ENCODE results near the gene HRH3. TPM values are rescaled to one million over a fixed set of nuclear protein-coding genes. Genes with fewer than 3 reads are reported as not detected.
A peak's percentile ranks its signal among the peaks of the same experiment; 100 is the strongest.

The HRH3 gene
- total and polyA plus RNA-seq, 3 experiments from 2014 or later = not detected

DNA sequence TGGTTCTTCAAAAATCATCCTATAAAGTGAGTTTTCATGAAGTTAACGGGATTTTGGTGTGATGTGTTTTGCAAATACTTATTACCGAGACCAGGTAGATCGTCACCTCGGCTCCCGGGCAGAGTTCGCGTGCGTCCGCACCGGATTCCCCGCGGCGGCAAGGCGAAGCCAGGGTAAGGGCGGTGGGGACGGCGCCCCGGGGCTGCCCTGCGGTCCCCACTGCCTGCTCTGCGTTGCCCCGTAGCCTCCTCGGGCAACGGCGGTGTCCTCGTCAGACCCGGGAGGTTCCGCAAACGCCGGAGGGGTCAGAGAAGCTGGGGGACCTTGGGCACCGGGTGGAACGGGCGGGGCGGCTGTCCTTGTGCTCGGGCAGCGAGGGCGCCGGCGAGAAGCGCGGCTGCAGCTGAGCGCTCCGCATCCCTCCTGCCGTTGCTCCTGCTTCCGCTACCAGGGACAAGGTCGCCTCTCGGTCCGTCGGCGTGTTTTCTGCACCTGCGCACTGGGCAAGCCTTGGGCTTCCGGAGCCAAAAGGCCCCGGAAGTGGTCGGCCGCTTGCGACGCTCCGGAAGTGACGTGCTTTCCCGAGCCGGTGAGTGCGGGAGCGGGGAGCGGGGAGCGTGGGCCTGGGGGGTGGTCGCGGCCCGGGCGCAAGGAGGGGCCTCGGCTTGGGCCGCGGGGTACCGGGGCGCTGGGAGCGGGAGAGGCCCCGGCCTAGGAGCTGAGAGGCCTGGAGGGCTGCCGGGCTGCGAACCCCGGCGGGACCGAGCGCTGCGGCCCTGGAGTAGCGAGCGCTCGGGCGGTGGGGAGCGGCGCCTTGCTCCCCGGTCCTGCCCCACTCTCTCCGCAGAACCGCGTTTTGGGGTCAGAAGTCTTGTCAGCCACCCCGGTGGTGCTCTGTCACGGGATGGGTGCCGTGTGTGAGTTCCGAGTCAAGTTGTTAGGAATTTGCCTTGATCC is 37.3 kb downstream of the HRH3 start, which contains the start of gene MTG2:
Gene MTG2 (plus strand): TSS at position 560 of the 957 bp plus-strand sequence. CDS start 10,393 bp downstream, outside the sequence.
- H3K27me3 Mint-ChIP-seq = peaks cover 0 to 1% of the 10 kb centered on the region in 2 donors
- H3K27ac Mint-ChIP-seq = peak within 1 kb of the TSS; percentile 95 to 98 (median 96)
- peaks cover 0 to 15% (median 0%) of the 10 kb centered on the region in 3 donors for H3K36me3 Mint-ChIP-seq
- DNase-seq = peak; percentile 91 to 96 (median 91)
- no peaks in the 10 kb centered on the region for H3K9me3 Mint-ChIP-seq
- ChIA-PET POLR2A (interaction anchor here (0.9 to 1.9 kb wide), 3 partner anchors 61 to 117 kb away, joined by 3 to 8 read pairs (median 5); partner anchors contain the start of genes LSM14B and TAF4), CTCF (no interaction called here)
- H3K4me3 Mint-ChIP-seq = peak within 1 kb of the TSS; percentile 90 to 97 (median 93)
- H3K27me3 ChIP-seq (ENCODE audit: insufficient read depth, low read length, poor library complexity, severe bottlenecking) = no peaks in the 10 kb centered on the region
- peaks cover 31 to 53% (median 43%) of the 10 kb centered on the region in 3 donors for H3K4me1 Mint-ChIP-seq
- H3K4me1 ChIP-seq (ENCODE audit: insufficient read depth, low read length) = peaks cover 14% of the 10 kb centered on the region
- peak within 1 kb of the TSS; percentile 93 for H3K27ac ChIP-seq (ENCODE audit: low read depth, low read length)
- no peaks in the 10 kb centered on the region for H3K9me3 ChIP-seq (ENCODE audit: low read length)
- peak within 1 kb of the TSS; percentile 70 for H3K4me3 ChIP-seq (ENCODE audit: low read length)
- H3K36me3 ChIP-seq (ENCODE audit: insufficient read depth, low read length) = no peaks in the 10 kb centered on the region

DNA sequence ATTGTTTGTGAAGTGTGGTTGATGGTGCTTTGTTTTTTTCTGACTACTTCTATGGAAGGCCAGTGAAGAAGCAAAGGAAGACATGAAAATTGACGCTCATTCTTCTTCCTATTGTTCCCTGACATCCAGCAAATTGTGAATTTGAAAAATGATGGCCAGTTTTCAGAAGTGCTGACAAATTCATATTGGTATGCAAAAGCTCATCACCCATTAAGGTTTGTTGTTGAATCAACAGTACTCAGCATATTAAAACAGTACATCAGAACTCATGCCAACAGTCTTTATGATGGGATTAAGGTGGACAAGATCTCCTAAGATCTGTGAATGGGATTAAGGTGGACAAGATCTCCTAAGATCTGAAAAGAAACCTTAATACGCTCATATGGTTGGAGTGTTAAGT is 38.3 kb downstream of the HRH3 start:
- POLR2A ChIA-PET = interaction anchor here (1.7 to 1.9 kb wide), 2 partner anchors 60 to 116 kb away, joined by 5 to 8 read pairs; partner anchors contain the start of genes LSM14B and TAF4
- Mint-ChIP-seq H3K9me3 (no peaks in the 10 kb centered on the region), H3K4me3 (peak overlapping the region; percentile 90 to 97 (median 93)), H3K36me3 (peaks cover 0 to 15% (median 0%) of the 10 kb centered on the region in 3 donors), H3K4me1 (peaks cover 24 to 44% (median 34%) of the 10 kb centered on the region in 3 donors), H3K27ac (peak overlapping the region; percentile 93 to 98 (median 94)), H3K27me3 (peaks cover 0 to 1% of the 10 kb centered on the region in 2 donors)
- Histone ChIP-seq H3K36me3 (ENCODE audit: insufficient read depth, low read length) (no peaks in the 10 kb centered on the region), H3K4me3 (ENCODE audit: low read length) (peak overlapping the region; percentile 70), H3K4me1 (ENCODE audit: insufficient read depth, low read length) (peaks cover 14% of the 10 kb centered on the region), H3K9me3 (ENCODE audit: low read length) (no peaks in the 10 kb centered on the region), H3K27me3 (ENCODE audit: insufficient read depth, low read length, poor library complexity, severe bottlenecking) (no peaks in the 10 kb centered on the region), H3K27ac (ENCODE audit: low read depth, low read length) (peak overlapping the region; percentile 93)
- DNase-seq = no peak
- CTCF ChIA-PET = no interaction called here

GRCh38 chr20:62179162-62179504 is 40.9 kb downstream of the HRH3 start:
- CTCF ChIA-PET = no interaction called here
- no peak for DNase-seq
- H3K9me3 Mint-ChIP-seq = no peaks in the 10 kb centered on the region

GRCh38 chr20:62178316-62179161 is 41.5 kb downstream of the HRH3 start:
- Mint-ChIP-seq H3K36me3 (peaks cover 3 to 29% (median 5%) of the 10 kb centered on the region in 3 donors), H3K27me3 (peaks cover 0 to 1% of the 10 kb centered on the region in 2 donors), H3K27ac (peak overlapping the region in 1 of 8 donors; percentile 52), H3K9me3 (no peaks in the 10 kb centered on the region), H3K4me3 (no peak overlapping the region), H3K4me1 (peaks cover 11 to 18% (median 12%) of the 10 kb centered on the region in 3 donors)
- POLR2A ChIA-PET = no interaction called here
- H3K4me3 ChIP-seq (ENCODE audit: low read length) = no peak overlapping the region
- no peak for DNase-seq
- CTCF ChIA-PET = no interaction called here
- no peaks in the 10 kb centered on the region for H3K9me3 ChIP-seq (ENCODE audit: low read length)
- no peaks in the 10 kb centered on the region for H3K36me3 ChIP-seq (ENCODE audit: insufficient read depth, low read length)
- peaks cover 2% of the 10 kb centered on the region for H3K4me1 ChIP-seq (ENCODE audit: insufficient read depth, low read length)
- H3K27me3 ChIP-seq (ENCODE audit: insufficient read depth, low read length, poor library complexity, severe bottlenecking) = no peaks in the 10 kb centered on the region
- no peak overlapping the region for H3K27ac ChIP-seq (ENCODE audit: low read depth, low read length)

More at GRCh38 chr20:62179162-62179504, 40.9 kb downstream of the HRH3 start:
- Mint-ChIP-seq H3K36me3 (peaks cover 1 to 26% (median 3%) of the 10 kb centered on the region in 3 donors), H3K27me3 (peaks cover 0 to 1% of the 10 kb centered on the region in 2 donors), H3K27ac (peak overlapping the region in 1 of 8 donors; percentile 52), H3K4me3 (no peak overlapping the region), H3K4me1 (peaks cover 15 to 24% (median 17%) of the 10 kb centered on the region in 3 donors)
- H3K4me3 ChIP-seq (ENCODE audit: low read length) = no peak overlapping the region
- POLR2A ChIA-PET = no interaction called here
- H3K36me3 ChIP-seq (ENCODE audit: insufficient read depth, low read length) = no peaks in the 10 kb centered on the region
- H3K9me3 ChIP-seq (ENCODE audit: low read length) = no peaks in the 10 kb centered on the region
- H3K27me3 ChIP-seq (ENCODE audit: insufficient read depth, low read length, poor library complexity, severe bottlenecking) = no peaks in the 10 kb centered on the region
- peaks cover 8% of the 10 kb centered on the region for H3K4me1 ChIP-seq (ENCODE audit: insufficient read depth, low read length)
- H3K27ac ChIP-seq (ENCODE audit: low read depth, low read length) = no peak overlapping the region

GRCh38 chr20:62177307-62177706 is 42.8 kb downstream of the HRH3 start:
- Histone ChIP-seq H3K27ac (ENCODE audit: low read depth, low read length) (no peak overlapping the region), H3K4me1 (ENCODE audit: insufficient read depth, low read length) (no peaks in the 10 kb centered on the region), H3K9me3 (ENCODE audit: low read length) (no peaks in the 10 kb centered on the region), H3K27me3 (ENCODE audit: insufficient read depth, low read length, poor library complexity, severe bottlenecking) (no peaks in the 10 kb centered on the region), H3K36me3 (ENCODE audit: insufficient read depth, low read length) (no peaks in the 10 kb centered on the region), H3K4me3 (ENCODE audit: low read length) (no peak overlapping the region)
- ChIA-PET CTCF (no interaction called here), POLR2A (no interaction called here)
- peaks cover 8 to 9% (median 8%) of the 10 kb centered on the region in 3 donors for H3K4me1 Mint-ChIP-seq
- no peak overlapping the region for H3K4me3 Mint-ChIP-seq
- H3K9me3 Mint-ChIP-seq = no peaks in the 10 kb centered on the region
- peak overlapping the region in 2 of 8 donors; percentile 60 to 64 for H3K27ac Mint-ChIP-seq
- no peak for DNase-seq
- peaks cover 3 to 24% (median 5%) of the 10 kb centered on the region in 3 donors for H3K36me3 Mint-ChIP-seq
- no peaks in the 10 kb centered on the region for H3K27me3 Mint-ChIP-seq

DNA sequence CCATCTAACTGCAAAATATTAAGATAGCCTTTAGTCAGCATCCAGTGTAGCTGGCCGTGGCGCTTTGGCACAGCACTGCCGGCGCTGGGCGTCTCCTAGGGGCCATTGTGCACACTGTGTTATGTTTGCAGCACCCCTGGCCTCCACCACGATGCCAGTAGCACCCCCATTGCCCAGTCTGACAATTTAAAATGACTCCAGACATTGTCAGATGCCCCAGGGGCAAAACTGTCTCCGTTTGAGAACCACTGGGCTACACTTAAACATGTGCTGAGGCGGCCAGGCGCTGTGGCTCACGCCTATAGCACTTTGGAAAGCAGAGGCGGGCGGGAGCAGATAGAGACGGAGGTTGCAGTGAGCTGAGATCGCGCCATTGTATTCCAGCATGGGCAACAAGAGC is 43.2 kb downstream of the HRH3 start:
- Histone ChIP-seq H3K27me3 (ENCODE audit: insufficient read depth, low read length, poor library complexity, severe bottlenecking) (no peaks in the 10 kb centered on the region), H3K9me3 (ENCODE audit: low read length) (no peaks in the 10 kb centered on the region), H3K4me1 (ENCODE audit: insufficient read depth, low read length) (no peaks in the 10 kb centered on the region), H3K36me3 (ENCODE audit: insufficient read depth, low read length) (no peaks in the 10 kb centered on the region), H3K4me3 (ENCODE audit: low read length) (no peak overlapping the region), H3K27ac (ENCODE audit: low read depth, low read length) (no peak overlapping the region)
- no peak overlapping the region for H3K4me3 Mint-ChIP-seq
- H3K27ac Mint-ChIP-seq = peak overlapping the region in 1 of 8 donors; percentile 50
- ChIA-PET CTCF (no interaction called here), POLR2A (no interaction called here)
- H3K9me3 Mint-ChIP-seq = no peaks in the 10 kb centered on the region
- H3K4me1 Mint-ChIP-seq = peaks cover 3 to 4% (median 4%) of the 10 kb centered on the region in 3 donors
- no peaks in the 10 kb centered on the region for H3K27me3 Mint-ChIP-seq
- DNase-seq = no peak
- H3K36me3 Mint-ChIP-seq = peaks cover 3 to 24% (median 6%) of the 10 kb centered on the region in 3 donors

DNA sequence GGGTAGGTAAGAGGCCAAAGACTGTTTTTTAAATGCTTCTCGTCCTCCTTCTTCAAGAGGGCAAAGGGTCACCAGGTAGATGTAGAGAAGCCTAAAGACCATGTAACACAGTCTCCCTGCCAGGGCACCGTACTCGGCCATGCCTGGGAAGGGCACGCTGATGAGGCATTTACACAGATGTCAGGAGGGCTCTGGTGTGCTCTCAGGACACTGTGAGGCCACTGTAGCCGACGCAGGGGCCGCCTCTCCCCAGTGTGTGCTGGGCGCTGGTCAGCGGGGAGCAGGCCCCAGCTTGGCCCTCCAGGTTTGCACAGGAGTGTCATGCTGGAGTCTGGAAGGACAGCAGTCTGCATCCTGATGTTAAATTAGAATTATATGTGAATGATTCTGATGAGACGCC is 44.4 kb downstream of the HRH3 start:
- H3K4me3 Mint-ChIP-seq = peak overlapping the region in 1 of 7 donors; percentile 59
- peaks cover 3 to 27% (median 8%) of the 10 kb centered on the region in 3 donors for H3K36me3 Mint-ChIP-seq
- H3K4me1 Mint-ChIP-seq = no peaks in the 10 kb centered on the region
- H3K9me3 Mint-ChIP-seq = no peaks in the 10 kb centered on the region
- no peaks in the 10 kb centered on the region for H3K36me3 ChIP-seq (ENCODE audit: insufficient read depth, low read length)
- no peaks in the 10 kb centered on the region for H3K27me3 Mint-ChIP-seq
- ChIA-PET POLR2A (no interaction called here), CTCF (no interaction called here)
- no peaks in the 10 kb centered on the region for H3K27me3 ChIP-seq (ENCODE audit: insufficient read depth, low read length, poor library complexity, severe bottlenecking)
- no peak overlapping the region for H3K27ac ChIP-seq (ENCODE audit: low read depth, low read length)
- H3K4me3 ChIP-seq (ENCODE audit: low read length) = no peak overlapping the region
- no peak overlapping the region for H3K27ac Mint-ChIP-seq
- no peak for DNase-seq
- no peaks in the 10 kb centered on the region for H3K9me3 ChIP-seq (ENCODE audit: low read length)
- H3K4me1 ChIP-seq (ENCODE audit: insufficient read depth, low read length) = no peaks in the 10 kb centered on the region
